Large intestine (tissue), 3 donors: Measurements from ENCODE around the gene STUM. TPM values are rescaled to one million over a fixed set of nuclear protein-coding genes. Genes with fewer than 3 reads are reported as not detected.
"Not testable (repeated sequence)": the region's sequence is repeated elsewhere in the genome, so short reads cannot be mapped to it uniquely, and the experiment has no call there.

Experiments
- DNase-seq, 2 donors: peaks; one replicate each; pipeline versions ENCODE4 v3.0.0 to v3.0.0-alpha.2; 2013
- H3K27ac ChIP-seq: one replicate; pipeline ENCODE4 v1.5.1; 2013; ENCODE audit warnings: low read length
- H3K27me3 ChIP-seq: 2 replicates; pipeline ENCODE4 v1.6.1; 2013; ENCODE audit warnings: low read length; ENCODE audit not compliant: control insufficient read depth, insufficient read depth
- H3K36me3 ChIP-seq: 2 replicates; pipeline ENCODE4 v1.6.1; 2013; ENCODE audit warnings: low read length; ENCODE audit not compliant: control insufficient read depth, insufficient read depth
- H3K4me1 ChIP-seq: one replicate; pipeline ENCODE4 v1.6.1; 2013; ENCODE audit warnings: low read length; ENCODE audit not compliant: control insufficient read depth, insufficient read depth
- H3K4me3 ChIP-seq: one replicate; pipeline ENCODE4 v1.5.1; 2013; ENCODE audit warnings: low read length
- H3K9me3 ChIP-seq: one replicate; pipeline ENCODE4 v1.6.1; 2013; ENCODE audit warnings: mild to moderate bottlenecking, low read depth, low read length, moderate library complexity; ENCODE audit not compliant: control insufficient read depth
- WGBS: methylation state at CpG from one replicate; pipeline ENCODE4 v1.1.5; 2013; ENCODE audit warnings: low lambda C conversion rate; ENCODE audit not compliant: insufficient coverage; 5-methylcytosine and 5-hydroxymethylcytosine counted together
- polyA plus RNA-seq: library from polyadenylated mRNA; unstranded; fragments of 120-200 nt; gene quantifications from one replicate; pipeline ENCODE4 v1.2.1, GENCODE V29; 2013

STUM gene
- polyA plus RNA-seq, 1 donor = 8.2 TPM

GRCh38 chr1:226639206-226639605, 90.6 kb downstream of the STUM start:
- not testable (repeated sequence) for H3K27me3 ChIP-seq, H3K4me1 ChIP-seq, DNase-seq, H3K4me3 ChIP-seq, H3K27ac ChIP-seq, H3K9me3 ChIP-seq
- no CpG with 5 or more reads among the region's 8 CpGs for WGBS
- peaks cover 41% of the 10 kb centered on the region for H3K36me3 ChIP-seq

- 100% methylated on average over 3 of the region's 18 CpGs for WGBS
- no peak overlapping the region for H3K4me3 ChIP-seq
- peaks cover 7% of the 10 kb centered on the region for H3K4me1 ChIP-seq
- peaks cover 42% of the 10 kb centered on the region for H3K36me3 ChIP-seq
- DNase-seq = no peak
- no peak overlapping the region for H3K27ac ChIP-seq
- H3K9me3 ChIP-seq = no peaks in the 10 kb centered on the region
- H3K27me3 ChIP-seq = no peaks in the 10 kb centered on the region
These were observed 91.1 kb downstream of the STUM start for GRCh38 chr1:226639631-226640061.

- Histone ChIP-seq H3K4me3 (no peak overlapping the region), H3K36me3 (peaks cover 46% of the 10 kb centered on the region), H3K27me3 (no peaks in the 10 kb centered on the region), H3K4me1 (peaks cover 7% of the 10 kb centered on the region), H3K9me3 (no peaks in the 10 kb centered on the region), H3K27ac (no peak overlapping the region)
- no peak for DNase-seq
- WGBS = 84% methylated on average over 5 of the region's 23 CpGs
These were observed 92.0 kb downstream of the STUM start for GRCh38 chr1:226640321-226641136.

GRCh38 chr1:226641671-226642231, 93.2 kb downstream of the STUM start:
- no peak overlapping the region for H3K27ac ChIP-seq
- no peak for DNase-seq

GRCh38 chr1:226642421-226642820, 93.9 kb downstream of the STUM start:
- no CpG with 5 or more reads among the region's 8 CpGs for WGBS
- H3K27me3 ChIP-seq = no peaks in the 10 kb centered on the region
- H3K4me3 ChIP-seq = no peak overlapping the region
- peaks cover 7% of the 10 kb centered on the region for H3K4me1 ChIP-seq
- H3K36me3 ChIP-seq = peaks cover 46% of the 10 kb centered on the region
- H3K27ac ChIP-seq = no peak overlapping the region
- no peaks in the 10 kb centered on the region for H3K9me3 ChIP-seq
- no peak for DNase-seq

More at GRCh38 chr1:226641671-226642231, 93.2 kb downstream of the STUM start:
- Histone ChIP-seq H3K9me3 (no peaks in the 10 kb centered on the region), H3K4me3 (no peak overlapping the region), H3K4me1 (peaks cover 7% of the 10 kb centered on the region), H3K36me3 (peaks cover 46% of the 10 kb centered on the region), H3K27me3 (no peaks in the 10 kb centered on the region)
- no CpG with 5 or more reads among the region's 23 CpGs for WGBS

GRCh38 chr1:226643177-226643576, 94.6 kb downstream of the STUM start:
- DNase-seq = peak in 1 of 2 donors; percentile 43
- peaks cover 7% of the 10 kb centered on the region for H3K4me1 ChIP-seq
- no peak overlapping the region for H3K27ac ChIP-seq
- peaks cover 52% of the 10 kb centered on the region for H3K36me3 ChIP-seq
- no peaks in the 10 kb centered on the region for H3K27me3 ChIP-seq
- no peak overlapping the region for H3K4me3 ChIP-seq
- no CpG with 5 or more reads among the region's 9 CpGs for WGBS
- H3K9me3 ChIP-seq = no peaks in the 10 kb centered on the region

GRCh38 chr1:226643611-226644540, 95.3 kb downstream of the STUM start:
- peaks cover 51% of the 10 kb centered on the region for H3K36me3 ChIP-seq
- H3K4me3 ChIP-seq = no peak overlapping the region
- H3K27me3 ChIP-seq = no peaks in the 10 kb centered on the region
- no peak overlapping the region for H3K27ac ChIP-seq
- DNase-seq = no peak
- peaks cover 7% of the 10 kb centered on the region for H3K4me1 ChIP-seq
- WGBS = no CpG with 5 or more reads among the region's 18 CpGs
- H3K9me3 ChIP-seq = no peaks in the 10 kb centered on the region

GRCh38 chr1:226644541-226645176, 96.1 kb downstream of the STUM start:
- Histone ChIP-seq H3K4me3 (no peak overlapping the region), H3K9me3 (no peaks in the 10 kb centered on the region), H3K36me3 (peaks cover 47% of the 10 kb centered on the region), H3K27me3 (no peaks in the 10 kb centered on the region), H3K27ac (no peak overlapping the region), H3K4me1 (peaks cover 7% of the 10 kb centered on the region)
- WGBS = no CpG with 5 or more reads among the region's 10 CpGs
- no peak for DNase-seq

- no peak overlapping the region for H3K27ac ChIP-seq
- no CpG with 5 or more reads among the region's 10 CpGs for WGBS
- no peak overlapping the region for H3K4me3 ChIP-seq
- no peak for DNase-seq
- peaks cover 40% of the 10 kb centered on the region for H3K36me3 ChIP-seq
- H3K9me3 ChIP-seq = no peaks in the 10 kb centered on the region
- peaks cover 7% of the 10 kb centered on the region for H3K4me1 ChIP-seq
- H3K27me3 ChIP-seq = no peaks in the 10 kb centered on the region
These were observed 96.9 kb downstream of the STUM start for GRCh38 chr1:226645279-226645976.
